ENCODE data around the gene OSBPL10.

- TF ChIP-seq, protein P1, sequence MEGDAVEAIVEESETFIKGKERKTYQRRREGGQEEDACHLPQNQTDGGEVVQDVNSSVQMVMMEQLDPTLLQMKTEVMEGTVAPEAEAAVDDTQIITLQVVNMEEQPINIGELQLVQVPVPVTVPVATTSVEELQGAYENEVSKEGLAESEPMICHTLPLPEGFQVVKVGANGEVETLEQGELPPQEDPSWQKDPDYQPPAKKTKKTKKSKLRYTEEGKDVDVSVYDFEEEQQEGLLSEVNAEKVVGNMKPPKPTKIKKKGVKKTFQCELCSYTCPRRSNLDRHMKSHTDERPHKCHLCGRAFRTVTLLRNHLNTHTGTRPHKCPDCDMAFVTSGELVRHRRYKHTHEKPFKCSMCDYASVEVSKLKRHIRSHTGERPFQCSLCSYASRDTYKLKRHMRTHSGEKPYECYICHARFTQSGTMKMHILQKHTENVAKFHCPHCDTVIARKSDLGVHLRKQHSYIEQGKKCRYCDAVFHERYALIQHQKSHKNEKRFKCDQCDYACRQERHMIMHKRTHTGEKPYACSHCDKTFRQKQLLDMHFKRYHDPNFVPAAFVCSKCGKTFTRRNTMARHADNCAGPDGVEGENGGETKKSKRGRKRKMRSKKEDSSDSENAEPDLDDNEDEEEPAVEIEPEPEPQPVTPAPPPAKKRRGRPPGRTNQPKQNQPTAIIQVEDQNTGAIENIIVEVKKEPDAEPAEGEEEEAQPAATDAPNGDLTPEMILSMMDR (IDR thresholded peaks at IDR 0.05): no peak
- TF ChIP-seq POLR2AphosphoS5 (IDR thresholded peaks at IDR 0.05): no peak
- TF ChIP-seq EP300 (IDR thresholded peaks at IDR 0.05): no peak
Measured at GRCh38 chr3:31804251-31805051, 176.6 kb downstream of the OSBPL10 start.
